ENCODE results near the gene TMCO4.

TMCO4 gene

DNA sequence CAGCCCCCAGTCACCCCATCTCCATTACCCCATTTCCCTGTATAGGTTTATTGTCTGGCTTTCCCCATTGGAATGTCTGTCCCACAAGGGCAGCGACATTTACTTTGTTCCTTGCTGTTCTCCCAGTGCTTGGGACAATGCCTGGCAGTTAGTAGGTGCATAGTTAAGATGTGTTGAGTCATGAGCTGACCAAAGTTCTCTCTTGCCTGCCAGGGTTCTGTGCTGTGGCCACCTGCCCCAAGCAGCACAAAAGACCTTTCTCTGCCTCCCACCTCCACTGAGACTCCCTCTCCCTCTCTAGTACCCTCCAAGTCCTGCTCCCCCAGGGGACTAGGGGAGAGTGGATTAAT lies 40.0 kb downstream of the TMCO4 start:
- Histone ChIP-seq H3K36me3 (no peaks in the 10 kb centered on the region), H3K9me3 (no peaks in the 10 kb centered on the region), H3K27me3 (no peaks in the 10 kb centered on the region), H3K4me1 (no peaks in the 10 kb centered on the region), H3K4me3 (ENCODE audit: low read depth, low read length) (no peak overlapping the region)
- DNase-seq = no peak
- TF ChIP-seq, protein P1, sequence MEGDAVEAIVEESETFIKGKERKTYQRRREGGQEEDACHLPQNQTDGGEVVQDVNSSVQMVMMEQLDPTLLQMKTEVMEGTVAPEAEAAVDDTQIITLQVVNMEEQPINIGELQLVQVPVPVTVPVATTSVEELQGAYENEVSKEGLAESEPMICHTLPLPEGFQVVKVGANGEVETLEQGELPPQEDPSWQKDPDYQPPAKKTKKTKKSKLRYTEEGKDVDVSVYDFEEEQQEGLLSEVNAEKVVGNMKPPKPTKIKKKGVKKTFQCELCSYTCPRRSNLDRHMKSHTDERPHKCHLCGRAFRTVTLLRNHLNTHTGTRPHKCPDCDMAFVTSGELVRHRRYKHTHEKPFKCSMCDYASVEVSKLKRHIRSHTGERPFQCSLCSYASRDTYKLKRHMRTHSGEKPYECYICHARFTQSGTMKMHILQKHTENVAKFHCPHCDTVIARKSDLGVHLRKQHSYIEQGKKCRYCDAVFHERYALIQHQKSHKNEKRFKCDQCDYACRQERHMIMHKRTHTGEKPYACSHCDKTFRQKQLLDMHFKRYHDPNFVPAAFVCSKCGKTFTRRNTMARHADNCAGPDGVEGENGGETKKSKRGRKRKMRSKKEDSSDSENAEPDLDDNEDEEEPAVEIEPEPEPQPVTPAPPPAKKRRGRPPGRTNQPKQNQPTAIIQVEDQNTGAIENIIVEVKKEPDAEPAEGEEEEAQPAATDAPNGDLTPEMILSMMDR (IDR thresholded peaks at IDR 0.05; ENCODE audit: low read depth, low read length) = no peak

DNA sequence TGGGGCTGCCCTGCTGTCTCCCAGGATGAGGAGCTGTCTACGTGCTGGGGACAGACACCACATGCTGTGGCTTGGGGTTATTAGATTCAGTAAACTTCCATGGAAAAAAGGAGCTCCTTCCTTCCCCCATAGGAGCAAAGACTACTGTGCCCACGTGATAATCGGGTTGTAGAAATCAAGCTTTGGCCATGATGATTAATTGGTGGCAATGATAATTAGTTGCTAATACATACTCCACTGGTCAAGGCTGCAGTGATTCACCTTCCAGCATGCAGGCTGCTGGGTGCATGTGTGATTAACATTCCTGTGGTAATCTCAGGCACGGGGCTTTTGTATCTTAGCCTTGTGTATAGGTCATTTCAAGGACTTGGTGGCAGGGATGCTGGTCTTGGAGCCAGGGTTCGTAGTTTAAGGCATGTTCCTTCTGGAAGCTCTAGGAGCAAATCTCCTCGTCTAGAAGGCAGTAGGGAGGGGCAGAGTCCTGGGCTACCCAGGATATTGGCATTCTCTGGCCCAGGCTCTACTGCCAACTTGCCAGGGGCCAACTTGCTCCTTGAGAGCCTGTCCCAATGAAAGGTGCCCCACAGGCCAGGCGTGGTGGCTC lies 41.4 kb downstream of the TMCO4 start:
- H3K27me3 ChIP-seq = no peaks in the 10 kb centered on the region
- no peaks in the 10 kb centered on the region for H3K36me3 ChIP-seq
- no peaks in the 10 kb centered on the region for H3K9me3 ChIP-seq
- no peak for DNase-seq
- H3K4me1 ChIP-seq = no peaks in the 10 kb centered on the region
- no peak overlapping the region for H3K4me3 ChIP-seq (ENCODE audit: low read depth, low read length)
- TF ChIP-seq, protein P1 (IDR thresholded peaks at IDR 0.05; ENCODE audit: low read depth, low read length) = no peak

DNA sequence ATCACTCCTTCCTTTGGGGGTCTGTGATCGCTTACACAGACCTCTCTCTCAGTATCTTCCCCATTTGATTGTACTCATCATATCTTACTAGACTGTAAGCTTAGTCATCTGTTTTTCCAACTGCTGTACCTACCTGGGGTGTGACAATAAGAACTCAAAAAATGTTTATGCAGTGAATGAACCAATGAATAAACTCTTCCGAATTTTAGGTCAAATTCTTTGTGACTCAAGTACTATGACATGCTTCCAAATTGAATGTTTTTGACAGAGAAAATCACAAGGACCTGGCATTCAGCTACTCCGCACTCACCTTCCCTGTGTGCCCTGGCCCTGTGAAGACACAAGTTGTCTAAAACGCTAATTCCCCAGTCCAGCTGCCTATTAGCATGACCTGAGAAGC lies 42.1 kb downstream of the TMCO4 start:
- Histone ChIP-seq H3K36me3 (no peaks in the 10 kb centered on the region), H3K27me3 (no peaks in the 10 kb centered on the region), H3K4me1 (no peaks in the 10 kb centered on the region), H3K9me3 (no peaks in the 10 kb centered on the region), H3K4me3 (ENCODE audit: low read depth, low read length) (no peak overlapping the region)
- TF ChIP-seq, protein P1 (IDR thresholded peaks at IDR 0.05; ENCODE audit: low read depth, low read length) = no peak
- DNase-seq = no peak

DNA sequence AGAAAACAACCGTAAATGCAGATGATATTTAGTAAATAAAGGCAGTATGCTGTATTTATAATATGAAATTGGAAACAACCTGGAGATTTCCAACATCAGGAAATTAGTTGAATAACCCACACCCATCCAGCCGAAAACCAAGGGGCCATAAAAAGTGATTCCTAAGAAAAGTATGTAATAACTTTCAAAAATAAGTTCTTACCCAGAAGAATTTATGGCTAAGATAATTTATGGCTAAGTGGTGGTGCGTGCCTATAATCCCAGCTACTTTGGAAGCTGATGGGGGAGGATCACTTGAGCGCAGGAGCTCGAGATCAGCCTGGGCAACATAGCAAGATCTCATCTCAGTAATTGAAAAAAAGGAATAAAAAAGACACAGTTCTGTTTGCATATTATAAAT lies 43.2 kb downstream of the TMCO4 start:
- no peaks in the 10 kb centered on the region for H3K9me3 ChIP-seq
- no peak for DNase-seq
- H3K27me3 ChIP-seq = no peaks in the 10 kb centered on the region
- no peaks in the 10 kb centered on the region for H3K36me3 ChIP-seq
- TF ChIP-seq, protein P1 (IDR thresholded peaks at IDR 0.05; ENCODE audit: low read depth, low read length) = no peak
- peaks cover 5% of the 10 kb centered on the region; the same call in 1 of the 2 replicates for H3K4me1 ChIP-seq
- H3K4me3 ChIP-seq (ENCODE audit: low read depth, low read length) = no peak overlapping the region

DNA sequence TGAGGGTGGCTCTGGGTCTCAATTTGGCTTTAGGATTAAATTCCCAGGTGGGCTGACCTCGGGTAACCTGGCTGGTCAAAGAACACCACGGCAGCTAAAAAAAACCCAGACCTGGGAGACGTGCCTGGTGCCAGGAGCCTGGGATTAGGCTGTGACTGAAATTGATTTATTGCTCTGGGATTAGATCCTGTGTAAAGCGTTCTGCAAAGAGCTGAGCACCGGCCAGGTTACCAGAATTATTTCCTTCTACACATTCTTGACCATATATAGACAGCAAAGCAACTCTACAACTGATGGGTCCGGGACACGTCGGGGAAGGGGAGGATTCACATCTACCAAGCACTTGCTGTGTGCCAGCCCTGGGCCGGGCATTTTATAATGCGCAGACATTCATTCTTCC lies 45.2 kb downstream of the TMCO4 start:
- TF ChIP-seq, protein P1 (IDR thresholded peaks at IDR 0.05; ENCODE audit: low read depth, low read length) = no peak
- Histone ChIP-seq H3K4me1 (peaks cover 5% of the 10 kb centered on the region; the same call in 1 of the 2 replicates), H3K36me3 (no peaks in the 10 kb centered on the region), H3K4me3 (ENCODE audit: low read depth, low read length) (no peak overlapping the region), H3K9me3 (no peaks in the 10 kb centered on the region), H3K27me3 (no peaks in the 10 kb centered on the region)
- DNase-seq = peak; percentile 20

DNA sequence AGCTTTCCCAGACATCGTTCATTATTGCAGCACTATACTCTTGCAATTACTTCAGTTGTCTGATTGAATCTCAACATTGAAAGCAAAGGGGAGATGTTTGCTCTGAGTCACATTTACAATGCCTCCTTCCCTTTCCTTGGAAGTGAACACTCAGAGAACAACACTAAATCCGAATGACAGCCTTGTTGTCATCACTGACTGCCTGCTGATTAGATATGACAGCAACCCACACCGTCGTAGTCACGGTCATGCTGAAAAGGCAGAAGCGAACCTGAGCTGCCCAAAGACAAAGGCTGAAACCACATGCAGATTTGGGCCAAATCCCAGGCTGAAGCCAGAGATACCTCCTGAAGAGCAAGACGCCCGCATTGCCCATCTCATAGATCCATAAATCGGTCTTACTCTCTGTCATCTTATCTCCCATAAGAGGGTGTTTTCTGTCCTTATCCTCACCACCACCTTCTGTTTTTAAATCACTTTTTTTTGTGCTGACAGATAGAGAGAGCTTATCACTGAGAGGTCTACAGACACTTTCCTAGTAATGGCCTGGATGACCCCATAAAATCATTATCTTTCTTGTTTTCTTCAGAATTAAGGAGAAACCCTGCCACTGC lies 47.5 kb downstream of the TMCO4 start:
- Histone ChIP-seq H3K27me3 (no peaks in the 10 kb centered on the region), H3K36me3 (no peaks in the 10 kb centered on the region), H3K4me3 (ENCODE audit: low read depth, low read length) (no peak overlapping the region), H3K9me3 (no peaks in the 10 kb centered on the region), H3K4me1 (peaks cover 5% of the 10 kb centered on the region; the same call in 1 of the 2 replicates)
- TF ChIP-seq, protein P1 (IDR thresholded peaks at IDR 0.05; ENCODE audit: low read depth, low read length) = no peak
- peak; percentile 47 for DNase-seq

Measured in BE2C (cell line).